HuH-7.5 (cell line): Measurements from ENCODE around the gene TNS1.

Experiments used
- DNase-seq: peaks from one replicate; pipeline ENCODE4 v3.0.0; 2011; ENCODE audit warnings: low spot score

The TNS1 gene

DNA sequence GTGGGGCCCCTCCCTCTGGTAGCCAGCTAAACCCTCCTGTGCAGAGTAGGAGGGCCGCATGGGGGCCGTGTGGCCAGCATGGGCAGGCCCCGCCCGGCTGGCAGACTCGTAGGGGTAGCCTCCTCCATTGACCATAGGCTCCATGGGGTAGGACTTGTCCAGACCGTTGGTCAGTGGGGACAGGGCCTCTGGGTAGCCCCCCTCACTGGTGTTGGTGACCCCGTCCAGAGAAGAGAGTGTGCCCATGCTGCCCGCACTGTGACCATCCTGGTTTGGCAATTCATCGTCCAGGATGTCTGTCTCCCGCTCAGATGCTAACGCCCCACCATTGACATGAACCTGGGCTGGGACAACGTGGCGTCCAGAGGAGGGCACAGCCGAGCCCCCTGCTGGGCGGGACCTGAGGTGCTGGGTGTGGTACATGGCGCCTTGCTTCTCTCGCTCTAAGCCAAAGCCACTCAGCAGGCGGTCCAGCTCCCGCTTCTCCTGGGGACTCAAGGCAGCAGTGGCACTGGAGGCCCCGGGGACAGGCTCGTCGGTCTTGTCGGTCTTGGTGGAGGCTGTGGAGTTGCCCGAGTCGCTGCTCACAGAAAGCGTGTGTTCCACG lies 154.3 kb downstream of the TNS1 start:
- DNase-seq, result no peak

DNA sequence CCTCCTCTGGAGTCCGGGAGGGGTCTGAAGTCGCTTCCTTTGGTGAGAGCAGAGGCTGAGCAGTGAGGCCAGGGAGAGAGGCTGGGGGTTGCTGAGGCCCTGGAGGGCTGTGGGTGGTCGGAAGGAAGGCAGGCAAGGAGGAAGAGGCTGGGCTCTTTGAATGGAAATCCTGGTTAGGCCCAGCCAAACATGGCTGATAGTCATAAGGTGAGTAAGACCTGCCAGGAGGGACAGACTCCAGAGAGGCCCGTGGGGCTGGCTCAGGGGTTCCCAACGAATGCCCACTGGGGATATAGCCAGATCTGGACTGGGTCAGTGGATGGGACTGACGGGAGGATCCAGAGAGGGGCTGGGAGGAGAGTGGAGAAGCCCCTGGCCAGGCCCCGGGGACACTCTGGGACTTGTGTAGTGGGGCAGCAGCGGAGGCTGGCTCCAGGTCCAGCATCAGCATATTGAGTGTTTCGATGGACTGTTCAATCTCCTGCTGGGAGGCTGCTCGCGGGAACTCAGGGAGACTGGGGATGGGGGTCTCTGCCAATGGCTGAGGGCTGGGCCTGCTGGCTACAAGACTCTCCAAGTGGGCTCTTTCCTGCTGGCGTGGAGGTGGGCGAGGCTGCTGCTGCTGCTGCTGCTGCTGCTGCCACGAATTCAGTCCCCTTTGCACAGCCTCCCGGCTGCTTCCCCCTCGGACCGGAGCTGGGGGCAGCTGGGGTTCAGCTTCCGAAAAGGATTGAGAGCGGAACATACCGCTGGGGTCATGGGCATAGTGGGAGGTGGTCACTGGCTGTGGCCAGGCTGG lies 155.0 kb downstream of the TNS1 start:
- no peak for DNase-seq

DNA sequence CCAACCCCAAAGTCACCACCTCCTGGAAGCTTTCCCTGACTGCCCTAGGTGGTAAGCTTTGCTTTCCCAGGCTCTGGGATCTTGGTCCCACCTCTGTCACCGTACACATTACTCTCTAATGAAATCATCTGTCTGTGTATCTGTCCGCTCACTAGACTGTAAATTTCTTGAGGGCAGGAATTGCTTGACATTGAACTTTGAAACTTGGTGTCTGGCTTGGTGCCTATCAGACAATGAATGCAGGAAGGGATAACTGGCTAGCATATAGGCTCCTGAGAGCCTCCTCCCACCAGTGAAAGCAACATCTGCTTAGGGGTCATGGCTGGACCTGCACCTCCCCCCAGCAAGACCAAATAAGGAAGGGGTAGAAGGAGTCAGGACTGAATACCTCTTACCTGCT lies 155.7 kb downstream of the TNS1 start:
- DNase-seq, result no peak

DNA sequence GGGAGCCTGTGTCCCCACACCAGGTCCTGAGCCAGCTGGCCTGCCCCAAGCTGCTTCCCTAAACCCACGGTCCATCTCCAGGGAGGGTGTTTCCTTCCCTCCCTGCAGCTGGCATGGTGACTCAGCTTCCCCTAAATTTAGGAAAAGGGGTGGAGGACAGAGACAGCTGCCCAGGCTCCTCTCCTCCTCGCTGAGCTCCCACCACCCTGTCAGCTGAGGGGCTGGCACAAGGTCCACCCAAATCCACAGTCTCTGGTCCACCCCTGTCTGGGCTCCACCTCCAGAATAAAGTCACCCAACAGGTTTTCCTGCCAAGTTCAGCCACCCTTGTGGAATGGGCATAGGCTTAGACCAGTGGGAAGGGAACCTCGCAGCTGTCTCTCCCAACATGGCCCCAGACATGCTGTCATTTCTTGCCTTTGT lies 156.5 kb downstream of the TNS1 start:
- DNase-seq, result peak; percentile 28

DNA sequence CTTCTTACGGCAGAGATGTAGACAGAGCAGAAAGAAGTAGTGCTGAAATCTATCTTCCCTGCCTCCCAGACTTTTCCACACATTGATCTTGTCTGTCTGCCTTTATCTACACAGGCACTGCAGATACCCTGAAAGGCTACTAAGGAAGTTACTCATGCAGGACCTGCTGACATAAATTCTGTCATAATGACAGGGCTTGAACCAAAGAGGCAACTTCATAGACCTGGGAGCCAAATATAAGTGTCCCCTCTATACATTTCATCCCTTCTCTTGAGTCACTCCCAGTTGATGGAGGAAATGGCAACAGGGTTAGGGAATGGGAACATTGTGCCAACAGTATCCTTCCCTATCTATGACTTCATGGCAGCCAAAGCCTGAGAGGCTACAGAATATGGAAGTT lies 157.5 kb downstream of the TNS1 start:
- DNase-seq, result no peak

DNA sequence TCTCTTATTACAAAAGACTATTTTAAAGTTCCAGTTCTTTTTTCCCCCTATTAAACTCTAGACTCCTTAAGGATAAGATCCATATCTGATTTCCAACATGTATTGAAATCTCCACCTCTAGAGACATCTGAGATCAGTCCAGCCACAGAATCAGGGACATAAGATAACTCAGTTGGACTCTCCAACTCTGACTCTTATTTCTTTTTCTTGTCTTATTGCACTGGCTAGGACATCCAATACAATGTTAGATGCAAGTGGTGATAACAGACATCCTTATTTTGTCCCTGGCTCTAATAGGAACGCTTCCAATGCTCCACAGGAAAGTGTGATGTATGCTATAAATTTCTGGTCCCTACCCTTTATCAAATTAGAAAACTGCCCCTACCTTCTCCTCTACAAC lies 158.1 kb downstream of the TNS1 start:
- DNase-seq, result no peak

DNA sequence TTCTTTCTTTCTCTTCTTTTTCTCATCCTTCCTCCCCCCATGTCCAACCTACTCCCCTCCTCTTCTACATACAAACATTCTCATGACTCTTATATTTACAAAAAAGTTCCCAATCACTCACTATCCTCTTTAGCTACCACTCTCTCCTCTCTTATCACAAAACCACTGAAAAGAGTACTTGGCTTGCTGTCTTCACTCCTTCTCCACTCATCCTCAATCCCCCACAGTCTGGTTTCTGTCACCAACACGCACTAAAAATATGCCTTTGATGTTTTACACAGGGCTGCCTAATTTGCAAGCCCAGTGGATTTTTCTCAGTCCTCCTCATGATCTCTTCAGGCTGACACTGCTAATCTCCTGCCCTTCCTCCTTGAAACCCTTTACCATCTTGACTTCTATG lies 159.5 kb downstream of the TNS1 start:
- DNase-seq, result no peak

DNA sequence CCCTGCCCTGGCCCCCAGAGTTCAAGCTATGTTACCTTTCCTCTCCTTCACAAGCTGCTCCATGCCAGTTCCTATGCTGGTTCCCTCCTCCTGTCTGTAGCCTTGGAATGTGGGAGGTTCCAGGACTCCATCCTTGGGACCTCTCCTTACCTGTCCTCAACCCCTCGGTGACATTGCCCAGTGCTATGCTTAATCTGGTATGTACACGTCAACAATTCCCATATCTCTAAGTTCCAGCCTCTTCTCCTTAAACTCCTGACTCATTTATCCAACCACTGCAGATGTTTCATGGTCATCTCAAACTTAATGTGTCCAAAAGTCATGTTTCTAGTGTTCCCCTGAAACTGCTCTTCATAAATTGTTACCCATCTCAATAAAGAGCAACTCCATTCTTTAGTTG lies 160.8 kb downstream of the TNS1 start:
- no peak for DNase-seq

DNA sequence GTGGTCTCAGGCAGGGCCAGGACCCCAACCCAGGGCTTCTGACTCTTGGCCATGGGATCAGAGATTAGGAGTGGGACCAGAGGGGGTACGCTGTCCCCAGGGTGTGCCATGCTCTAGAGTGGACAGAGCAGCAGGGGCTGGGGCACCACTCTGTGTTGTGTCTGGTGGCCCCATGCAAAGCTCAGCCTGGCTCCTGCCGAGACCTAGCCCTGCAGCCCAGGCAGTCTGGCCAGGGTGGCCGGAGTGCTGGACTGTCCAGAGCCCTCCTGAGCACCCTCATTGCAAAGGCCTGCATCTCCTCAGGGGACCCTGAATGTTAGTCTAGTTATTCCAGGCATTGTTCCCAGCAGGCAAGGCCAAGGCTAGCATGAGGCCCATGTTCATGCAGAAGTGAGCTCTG lies 162.3 kb downstream of the TNS1 start:
- DNase-seq, result no peak

DNA sequence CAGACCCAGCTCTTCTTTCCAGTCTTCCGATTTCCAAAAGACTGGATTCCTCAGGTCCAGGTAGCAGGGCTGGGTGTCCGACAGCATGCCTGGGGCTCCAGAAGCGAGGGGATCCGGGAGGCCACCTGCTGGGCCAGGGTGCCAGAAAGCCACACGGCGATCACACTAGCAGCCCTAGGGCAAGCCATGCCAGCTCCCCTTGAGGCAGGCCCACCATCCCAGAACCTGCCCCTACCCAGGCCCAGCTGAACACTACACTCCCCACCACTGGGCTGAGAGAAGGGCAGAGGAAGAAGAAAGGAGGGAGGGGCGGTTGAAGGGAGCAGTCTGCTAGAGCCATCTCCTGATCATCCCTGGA lies 163.1 kb downstream of the TNS1 start:
- no peak for DNase-seq

DNA sequence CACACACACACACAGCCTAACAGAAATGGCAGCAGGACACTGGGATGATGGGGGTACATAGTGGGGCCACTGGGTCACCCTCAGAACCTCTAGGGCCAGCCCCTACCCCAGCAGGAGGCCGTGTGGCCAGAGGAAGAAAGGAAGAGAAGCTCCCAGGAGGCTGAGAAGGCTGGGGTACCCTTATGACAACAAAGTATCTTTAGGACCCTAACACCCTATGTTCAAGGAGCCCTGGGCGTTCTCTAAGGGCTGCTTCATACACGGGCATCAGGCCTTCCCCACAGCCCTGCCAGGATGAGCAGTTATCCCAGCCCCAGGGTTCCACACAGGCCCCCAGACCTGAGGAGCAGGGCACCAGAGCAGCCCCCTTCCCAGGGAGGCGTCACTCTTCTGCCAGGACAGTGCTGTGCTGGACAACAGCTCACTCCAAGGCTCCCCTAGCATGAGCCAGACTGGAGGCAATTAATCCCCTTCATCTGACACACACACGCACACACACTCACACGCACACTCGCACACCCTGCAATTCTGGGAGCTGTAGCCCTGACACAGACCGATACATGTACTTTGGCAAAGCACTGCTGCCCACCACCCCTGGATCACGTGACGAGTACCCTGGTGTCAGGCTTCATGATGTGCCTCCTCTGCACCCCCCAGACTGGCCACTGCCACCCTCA lies 163.6 kb downstream of the TNS1 start:
- DNase-seq, result no peak

DNA sequence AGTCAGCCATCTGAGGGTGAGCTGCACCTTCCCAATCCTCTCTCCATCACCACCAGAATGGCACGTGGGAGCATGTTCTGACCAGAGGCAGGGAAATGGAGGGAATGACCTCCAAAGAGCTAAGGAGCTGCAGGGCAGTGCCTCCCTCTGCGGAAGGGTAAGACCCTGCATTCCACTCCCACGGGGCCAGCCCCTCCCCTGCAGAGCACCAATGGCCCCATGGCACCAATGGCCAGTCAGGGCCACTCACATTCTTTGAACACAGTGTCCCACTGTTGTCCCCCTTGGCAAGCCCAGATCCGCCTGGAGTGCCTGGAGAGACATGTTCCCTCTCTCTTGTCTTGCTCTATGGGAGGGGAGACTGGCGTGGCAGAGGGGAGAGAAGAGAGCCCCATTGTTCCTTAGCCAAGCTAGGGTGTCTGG lies 164.4 kb downstream of the TNS1 start:
- no peak for DNase-seq

DNA sequence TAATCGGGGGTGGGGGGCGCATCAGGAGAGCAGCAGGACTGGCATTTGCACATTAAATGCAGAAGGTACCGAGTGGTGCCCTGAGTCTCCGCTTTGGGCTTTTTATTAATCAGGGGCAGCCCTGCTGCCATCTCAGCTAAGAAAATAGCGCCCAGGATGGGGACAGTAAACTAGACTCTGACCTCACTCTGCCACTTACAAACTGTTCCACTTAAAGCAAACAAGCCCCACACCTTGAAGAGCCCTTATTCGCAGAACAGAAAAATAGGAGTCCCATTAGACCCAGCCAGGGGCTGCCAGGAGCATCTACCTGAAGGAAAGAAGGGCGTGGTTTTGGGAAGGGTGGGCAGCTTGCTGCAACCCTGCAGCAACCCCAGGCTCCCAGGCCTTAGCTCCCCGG lies 165.3 kb downstream of the TNS1 start:
- DNase-seq, result no peak

DNA sequence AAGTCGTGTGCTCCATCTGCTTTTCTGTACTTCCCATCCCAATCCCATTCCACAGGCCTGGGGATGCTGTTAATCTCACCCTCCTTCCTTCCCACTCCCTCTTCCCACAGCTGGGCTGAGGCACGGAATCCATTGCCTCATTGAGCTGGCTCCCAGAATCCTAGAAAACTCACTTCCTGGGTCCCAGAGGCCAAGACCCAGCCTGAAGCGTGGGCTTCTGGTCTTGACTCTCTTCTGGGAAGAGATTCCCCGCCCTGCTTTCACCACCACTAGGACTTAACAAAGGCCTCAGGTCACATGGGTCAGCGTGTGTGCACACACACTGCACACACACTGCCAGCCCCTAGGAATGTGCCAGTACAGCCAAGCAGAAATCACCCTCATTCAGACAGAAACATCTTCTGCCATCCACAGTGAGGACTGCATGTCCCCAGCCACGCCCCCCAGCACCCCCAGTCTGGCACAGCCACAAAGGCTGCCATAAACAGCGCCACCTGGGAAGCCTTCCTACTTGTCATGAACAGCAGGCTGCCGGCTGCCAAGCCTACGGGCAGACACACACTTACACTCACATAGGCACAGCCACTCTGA lies 165.8 kb downstream of the TNS1 start:
- DNase-seq, result no peak

DNA sequence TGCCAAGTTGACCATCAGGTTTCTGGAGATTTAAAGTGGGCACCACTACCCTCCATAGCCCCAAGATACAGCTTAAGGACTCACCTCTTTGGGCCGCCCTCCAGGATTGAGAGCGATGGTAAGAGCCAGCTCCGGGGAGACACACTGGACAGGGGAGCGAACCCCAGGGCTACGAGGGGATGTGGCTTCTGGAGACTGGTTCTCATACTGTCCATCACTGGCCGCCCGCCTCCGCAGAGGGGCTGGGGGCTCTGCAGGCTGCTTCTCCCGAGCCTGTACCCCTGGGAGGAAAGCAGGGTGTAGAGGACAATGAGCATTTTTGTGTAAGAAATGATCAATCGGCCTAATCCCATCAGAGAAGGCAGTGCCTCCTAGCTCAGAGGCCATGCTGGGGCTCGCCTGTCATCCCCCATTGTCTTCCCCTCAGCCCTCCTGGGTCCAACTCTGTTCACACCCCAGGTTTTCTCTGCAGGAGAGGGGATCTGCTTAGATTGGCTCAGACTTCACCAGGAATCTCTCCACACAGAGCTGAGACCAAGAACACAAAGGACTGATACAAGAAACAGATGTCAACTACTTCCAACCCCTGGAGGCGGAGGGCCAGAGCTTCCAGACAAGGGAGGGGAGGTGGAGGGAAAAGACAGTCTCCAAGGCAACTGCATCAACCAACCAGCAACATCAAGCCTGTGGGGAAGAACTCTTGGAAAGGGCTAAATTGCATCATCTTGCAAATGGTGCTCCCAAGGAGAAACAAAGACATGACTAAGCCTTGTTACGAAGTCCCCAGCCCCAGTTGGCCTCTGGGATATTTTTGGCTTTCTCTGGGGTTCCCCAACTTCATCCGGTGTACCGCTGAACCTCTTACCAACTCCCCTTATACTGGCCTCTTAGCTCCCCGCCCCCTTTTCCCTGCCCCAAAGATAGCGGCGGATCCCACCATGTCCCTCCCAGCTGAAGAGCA lies 166.6 kb downstream of the TNS1 start:
- DNase-seq, result no peak

DNA sequence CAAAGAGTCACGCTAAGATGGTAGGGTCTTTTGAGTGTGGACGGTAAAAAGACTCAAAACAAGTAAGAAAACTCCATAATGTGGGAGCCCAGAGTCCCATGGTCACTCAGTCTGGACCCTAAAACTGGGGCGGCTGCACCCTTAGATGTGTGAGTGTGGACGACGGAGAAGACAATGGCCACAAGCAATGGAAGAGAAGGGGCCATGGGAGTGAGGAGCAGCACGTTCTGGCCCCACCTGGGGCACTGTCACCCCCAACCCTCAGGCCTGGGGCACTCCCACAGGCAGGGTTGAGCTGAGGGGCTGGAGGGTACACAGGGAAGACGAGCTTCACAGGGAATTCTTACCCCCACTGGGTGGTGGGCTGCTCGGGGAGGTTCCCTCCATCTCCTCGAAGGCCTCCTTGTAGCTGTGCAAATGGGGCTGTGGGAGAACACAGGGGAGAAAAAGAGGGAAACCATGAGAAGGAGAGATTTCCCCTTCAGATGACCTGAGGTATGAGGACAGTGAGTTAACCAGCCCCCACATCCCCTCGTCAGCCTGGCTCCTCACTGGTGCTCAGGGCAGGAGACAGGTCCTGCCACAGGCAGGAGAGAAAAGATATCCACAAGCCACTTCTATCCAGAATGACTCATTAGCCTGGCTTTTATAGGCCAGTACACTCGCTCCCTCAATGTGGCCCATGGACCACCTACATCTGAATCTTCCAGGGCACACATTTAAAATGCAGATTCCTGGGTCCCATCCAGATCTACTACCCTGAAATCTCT lies 167.9 kb downstream of the TNS1 start:
- DNase-seq, result no peak

DNA sequence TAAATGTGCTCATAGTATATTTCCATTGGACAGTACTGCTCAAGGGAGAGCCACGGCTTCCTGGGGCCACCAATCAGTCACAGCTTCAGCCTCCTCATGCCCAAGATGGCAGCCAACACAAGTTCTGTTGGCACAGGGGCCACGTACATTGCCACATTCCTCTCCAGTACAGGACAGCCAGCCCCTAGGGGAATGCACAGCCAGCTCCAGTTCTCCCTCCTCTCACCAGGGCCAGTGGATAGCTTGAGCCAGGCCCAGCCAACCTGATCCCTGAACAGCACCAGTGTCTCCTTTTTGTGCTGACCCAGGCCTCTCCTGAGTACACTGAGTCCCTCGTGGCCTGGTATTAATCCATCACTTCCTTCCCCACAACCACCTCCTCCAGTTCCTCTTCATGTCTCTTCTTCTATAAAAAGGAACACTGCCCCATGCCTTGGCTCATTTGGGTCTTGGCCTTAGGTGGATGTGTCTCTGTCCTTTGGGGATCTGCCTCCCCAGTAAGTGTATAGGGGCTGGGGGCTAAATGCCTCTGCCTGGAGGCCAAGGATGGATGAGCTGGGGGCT lies 168.7 kb downstream of the TNS1 start:
- DNase-seq, result no peak

DNA sequence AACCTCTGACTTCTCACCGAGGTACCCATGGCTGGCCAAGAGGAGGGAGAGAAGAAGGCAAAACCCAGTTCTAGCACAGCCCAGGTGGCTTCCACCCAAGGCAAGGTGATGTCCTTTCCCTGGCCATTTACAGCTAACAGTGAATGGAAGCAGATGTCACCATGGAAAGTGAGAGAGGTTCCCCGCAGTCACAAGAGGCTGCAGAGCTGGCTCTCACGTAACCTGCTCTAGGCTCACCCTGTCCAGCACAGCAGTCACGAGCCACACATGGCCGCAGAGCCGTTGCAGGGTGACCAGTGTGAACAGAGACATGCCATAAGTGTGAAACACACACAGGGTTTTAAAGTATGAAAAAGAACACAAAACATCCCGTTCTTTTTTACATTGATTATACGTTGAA lies 169.4 kb downstream of the TNS1 start:
- no peak for DNase-seq

DNA sequence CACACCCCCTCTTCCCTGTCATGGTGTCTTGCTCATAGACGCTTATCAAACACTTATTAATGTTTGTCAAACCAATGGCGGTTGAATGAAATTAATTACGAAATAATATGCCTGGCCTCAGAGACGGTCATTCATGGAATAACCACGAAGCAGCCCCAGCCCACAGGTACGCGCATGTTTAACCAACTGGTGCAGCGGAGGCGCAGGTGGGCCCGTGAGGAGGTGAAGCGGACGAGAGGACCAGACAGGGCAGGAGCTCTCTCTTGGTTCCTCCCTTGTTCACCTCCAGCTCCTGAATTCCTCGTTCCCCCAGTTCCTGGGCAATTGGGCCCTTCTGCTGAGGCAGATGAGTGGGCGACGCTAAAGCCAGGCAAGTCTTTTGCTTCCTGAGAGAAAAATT lies 169.8 kb downstream of the TNS1 start:
- DNase-seq, result no peak

DNA sequence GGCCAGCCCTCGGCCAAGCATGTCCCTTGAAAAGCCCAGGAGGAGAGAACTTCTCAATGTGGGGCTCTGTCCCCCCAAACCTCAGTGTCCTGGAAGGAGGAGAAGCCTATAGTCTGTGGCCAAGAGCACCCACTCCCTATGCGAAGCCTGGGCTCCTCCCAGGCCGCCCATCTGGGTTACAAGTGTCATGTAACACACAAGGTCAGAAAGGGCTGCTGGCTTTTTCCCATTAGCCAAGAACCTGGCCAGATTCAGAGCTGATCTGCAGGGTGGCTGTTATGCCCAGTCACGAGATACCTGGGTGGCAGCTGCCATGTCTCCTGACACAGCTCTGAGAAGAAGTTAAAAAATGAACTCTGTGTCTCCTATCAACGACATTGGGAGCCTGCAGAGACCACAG lies 170.7 kb downstream of the TNS1 start:
- no peak for DNase-seq

DNA sequence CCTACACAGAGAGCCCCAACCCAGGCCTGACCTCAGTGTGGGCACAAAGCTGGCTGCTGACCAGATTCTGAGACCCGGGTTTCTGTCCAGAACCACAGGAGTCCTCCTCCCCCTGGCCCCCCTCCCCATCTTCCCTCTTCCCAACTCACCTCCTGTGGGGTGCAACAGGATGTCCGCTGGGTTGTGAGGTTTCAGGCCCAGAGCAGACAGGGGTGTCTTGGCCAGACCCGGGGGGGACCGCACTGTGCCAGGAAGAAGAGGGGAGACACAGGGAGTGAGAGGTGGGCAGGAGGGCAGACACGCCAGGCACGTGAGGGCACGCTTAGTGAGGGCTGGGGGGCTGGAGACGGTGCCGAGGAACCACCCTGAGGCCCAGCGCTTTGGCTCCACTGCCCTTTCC lies 171.5 kb downstream of the TNS1 start:
- DNase-seq, result no peak
